Measurements from ENCODE around the gene MPHOSPH9. TPM values are rescaled to one million over a fixed set of nuclear protein-coding genes. Genes with fewer than 3 reads are reported as not detected.

The MPHOSPH9 gene
- total and polyA plus RNA-seq, 2 of the 4 experiments (the other 2 are of a cell fraction): 7.6 to 17.0 TPM

DNA sequence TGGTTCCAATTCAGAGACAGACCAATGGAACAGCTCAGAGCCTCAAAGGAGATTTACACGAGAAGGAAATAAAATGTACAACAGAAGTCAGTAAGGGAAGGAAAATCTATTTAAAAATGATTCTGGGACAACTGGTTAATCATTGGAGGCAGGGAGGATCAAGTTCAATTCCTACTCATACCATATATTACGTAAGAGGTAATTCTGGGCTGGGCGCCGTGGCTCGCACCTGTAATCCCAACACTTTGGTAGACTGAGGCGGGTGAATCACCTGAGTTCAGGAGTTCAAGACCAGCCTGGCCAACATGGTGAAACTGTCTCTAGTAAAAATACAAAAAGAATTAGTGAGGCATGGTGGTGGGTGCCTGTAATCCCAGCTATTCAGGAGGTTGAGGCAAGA, 45.3 kb downstream of the MPHOSPH9 start:
- no CpG with 5 or more reads among the region's 6 CpGs for WGBS, 2 experiments (ENCODE audit: extremely low coverage in 2 of 2, insufficient read length in 1 of 2)
- H3K4me2 ChIP-seq (ENCODE audit: low read depth, low read length): no peak overlapping the region
- no peak overlapping the region for H2AK9ac ChIP-seq (replicated peaks; ENCODE audit: low read depth, low read length, poor library complexity)
- BruUV-seq (replicated peaks): no TSS peak
- H3K27me3 ChIP-seq (ENCODE audit: control insufficient read depth, insufficient read depth, low read length): no peaks in the 10 kb centered on the region
- no peak overlapping the region for H3K18ac ChIP-seq (ENCODE audit: low read depth, low read length)
- H3K36me3 ChIP-seq (ENCODE audit: control insufficient read depth, insufficient read depth, low read length): peaks cover 18% of the 10 kb centered on the region
- in situ Hi-C loops (cut with MboI; ENCODE audit: low sequenced_read_pairs): loop anchor here (25.0 kb wide), 1 partner anchor 600 kb away; no protein-coding TSS in a partner anchor
- no peak overlapping the region for H3K14ac ChIP-seq (replicated peaks; ENCODE audit: low read depth, low read length)
- ChIA-PET CTCF (interaction anchor here (0.6 to 1.5 kb wide), 2 partner anchors 38 to 168 kb away, joined by 3 read pairs; no protein-coding TSS in a partner anchor), POLR2A (ENCODE audit: unreplicated experiment) (no interaction called here)
- no peak overlapping the region for H4K8ac ChIP-seq (ENCODE audit: low read depth in 2 of 2, low read length in 2 of 2)
- H2BK20ac ChIP-seq (ENCODE audit: low read depth, low read length): no peak overlapping the region
- H2AFZ ChIP-seq (replicated peaks; ENCODE audit: low read length, poor library complexity): no peak overlapping the region
- no peak overlapping the region for H2BK5ac ChIP-seq (ENCODE audit: low read depth, low read length, poor library complexity, severe bottlenecking)
- no peak overlapping the region for H4K5ac ChIP-seq (ENCODE audit: low read depth, low read length)
- DNase-seq (no peak), ATAC-seq (ENCODE audit: low read depth) (no peak)
- TF ChIP-seq SMC3 (IDR thresholded peaks at IDR 0.05; ENCODE audit: low read depth, low read length) (no peak), RAD21 (IDR thresholded peaks at IDR 0.05; ENCODE audit: low read length) (no peak), CEBPB (IDR thresholded peaks at IDR 0.05; ENCODE audit: low read depth, low read length) (peak; percentile 62)
- no peak overlapping the region for H3K4me3 ChIP-seq (ENCODE audit: insufficient read depth, low read depth, low read length)
- intact Hi-C loops (cut with micrococcal nuclease): no loop called here
- no peak overlapping the region for H3K56ac ChIP-seq (ENCODE audit: extremely low read depth, insufficient read depth, low read length)
- H3K23ac ChIP-seq (ENCODE audit: low read depth, low read length): no peak overlapping the region
- H4K20me1 ChIP-seq (ENCODE audit: insufficient read depth, low read length): no peaks in the 10 kb centered on the region
- peaks cover 0 to 7% of the 10 kb centered on the region in 2 experiments; a peak in 2 of 4 replicates for H3K79me1 ChIP-seq (ENCODE audit: low read depth in 1 of 2, low read length in 2 of 2)
- dilution Hi-C loops (cut with HindIII; ENCODE audit: low sequenced_read_pairs, unreplicated experiment): no loop called here
- H3K4ac ChIP-seq (ENCODE audit: low read depth, low read length): no peak overlapping the region
- no peaks in the 10 kb centered on the region for H3K4me1 ChIP-seq (ENCODE audit: control insufficient read depth, insufficient read depth, low read length)
- H2BK120ac ChIP-seq (ENCODE audit: low read depth, low read length): no peak overlapping the region
- no peaks in the 10 kb centered on the region for H3K9me3 ChIP-seq (ENCODE audit: control insufficient read depth, insufficient read depth, low read length)
- H2AK5ac ChIP-seq (ENCODE audit: low read depth, low read length): no peak overlapping the region
- H3K9ac ChIP-seq (ENCODE audit: low read depth, low read length): no peak overlapping the region
- no peak overlapping the region for H3K27ac ChIP-seq (ENCODE audit: insufficient read depth, low read length)
- no peaks in the 10 kb centered on the region for H3K9me1 ChIP-seq (ENCODE audit: insufficient read depth, low read length)
- no peak overlapping the region for H4K91ac ChIP-seq (ENCODE audit: insufficient read depth, low read depth, low read length)
- no peak overlapping the region for H2BK15ac ChIP-seq (ENCODE audit: low read depth, low read length)

Data from IMR-90 (cell line).